Measurements from ENCODE around the gene PADI3. TPM values are rescaled to one million over a fixed set of nuclear protein-coding genes. Genes with fewer than 3 reads are reported as not detected.

The PADI3 gene
- polyA plus RNA-seq, 1 donor (not counting 4 experiments of a cell fraction or from before 2014, with no cell fraction given) = 6.1 TPM

DNA sequence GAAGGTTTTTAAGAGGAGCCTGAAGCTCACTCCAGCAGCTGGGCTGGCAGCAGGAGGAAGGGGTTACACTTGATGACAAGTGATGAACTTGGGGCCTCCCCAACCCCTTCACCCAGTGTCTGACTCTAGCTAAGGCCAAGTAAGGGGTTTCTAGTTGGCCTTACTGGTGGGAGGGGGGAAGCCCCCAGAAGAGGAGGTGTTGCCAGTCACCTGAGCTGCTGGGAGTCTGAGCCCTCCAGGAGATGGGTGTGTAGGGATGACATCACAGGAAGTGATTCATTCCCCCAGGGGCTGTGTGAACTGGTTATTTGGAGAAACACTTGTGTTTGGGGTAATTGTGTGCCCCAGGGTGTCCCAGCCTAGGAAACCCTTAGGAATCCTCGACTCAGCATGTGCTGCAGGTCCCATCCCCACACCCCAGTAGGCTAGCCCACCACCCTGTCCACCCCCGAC is 40.9 kb upstream of the PADI3 start:
- H3K4me3 ChIP-seq (ENCODE audit: control insufficient read depth in 2 of 3, extremely low read depth in 1 of 3, insufficient read depth in 2 of 3, low read depth in 1 of 3, low read length in 3 of 3) = no peak overlapping the region

DNA sequence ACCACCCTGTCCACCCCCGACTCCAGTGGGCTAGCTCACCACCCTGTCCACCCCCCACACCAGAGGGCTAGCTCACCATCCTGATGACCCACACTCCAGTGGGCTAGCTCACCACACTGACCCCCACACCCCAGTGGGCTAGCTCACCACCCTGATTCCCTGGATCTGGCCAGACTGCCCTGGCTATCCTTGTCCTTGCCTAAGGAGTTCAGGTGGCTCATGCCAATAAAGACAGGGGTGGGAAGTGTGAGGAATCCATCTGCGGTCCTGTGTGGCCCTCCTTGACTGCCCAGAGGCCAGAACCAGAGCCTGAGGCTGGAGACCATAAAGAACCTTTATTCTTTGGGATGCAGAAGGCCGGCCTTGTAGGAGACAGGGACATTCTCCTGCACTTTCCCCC is 40.4 kb upstream of the PADI3 start:
- FAIRE-seq (peak; percentile 13), DNase-seq (ENCODE audit: low read depth, low spot score) (no peak)
- TF ChIP-seq, protein P1, sequence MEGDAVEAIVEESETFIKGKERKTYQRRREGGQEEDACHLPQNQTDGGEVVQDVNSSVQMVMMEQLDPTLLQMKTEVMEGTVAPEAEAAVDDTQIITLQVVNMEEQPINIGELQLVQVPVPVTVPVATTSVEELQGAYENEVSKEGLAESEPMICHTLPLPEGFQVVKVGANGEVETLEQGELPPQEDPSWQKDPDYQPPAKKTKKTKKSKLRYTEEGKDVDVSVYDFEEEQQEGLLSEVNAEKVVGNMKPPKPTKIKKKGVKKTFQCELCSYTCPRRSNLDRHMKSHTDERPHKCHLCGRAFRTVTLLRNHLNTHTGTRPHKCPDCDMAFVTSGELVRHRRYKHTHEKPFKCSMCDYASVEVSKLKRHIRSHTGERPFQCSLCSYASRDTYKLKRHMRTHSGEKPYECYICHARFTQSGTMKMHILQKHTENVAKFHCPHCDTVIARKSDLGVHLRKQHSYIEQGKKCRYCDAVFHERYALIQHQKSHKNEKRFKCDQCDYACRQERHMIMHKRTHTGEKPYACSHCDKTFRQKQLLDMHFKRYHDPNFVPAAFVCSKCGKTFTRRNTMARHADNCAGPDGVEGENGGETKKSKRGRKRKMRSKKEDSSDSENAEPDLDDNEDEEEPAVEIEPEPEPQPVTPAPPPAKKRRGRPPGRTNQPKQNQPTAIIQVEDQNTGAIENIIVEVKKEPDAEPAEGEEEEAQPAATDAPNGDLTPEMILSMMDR (optimal IDR thresholded peaks at IDR 0.05 in 1 of 3, IDR thresholded peaks at IDR 0.05 in 1 of 3, conservative IDR thresholded peaks at IDR 0.05 in 1 of 3; ENCODE audit: extremely low read depth in 1 of 3, insufficient read depth in 2 of 3, low read length in 3 of 3) = no peak
- no peak for TF ChIP-seq EZH2 (IDR thresholded peaks at IDR 0.05; ENCODE audit: low read length)
- H3K4me2 ChIP-seq (ENCODE audit: control insufficient read depth, extremely low read depth, insufficient read depth, low read depth, low read length) = no peak overlapping the region
- H3K27ac ChIP-seq (ENCODE audit: control insufficient read depth, insufficient read depth, low read length) = peak overlapping the region; percentile 40
- no peaks in the 10 kb centered on the region for H3K79me2 ChIP-seq (ENCODE audit: control insufficient read depth, insufficient read depth, low read length)
- no peak overlapping the region for H3K4me3 ChIP-seq (ENCODE audit: control insufficient read depth in 2 of 3, extremely low read depth in 1 of 3, insufficient read depth in 2 of 3, low read depth in 1 of 3, low read length in 3 of 3)
- dilution Hi-C loops (cut with MboI; ENCODE audit: extremely low pct_ligation_motif_present, low sequenced_read_pairs) = no loop called here
- H3K27me3 ChIP-seq (ENCODE audit: control insufficient read depth, extremely low read depth, insufficient read depth, low read length) = no peaks in the 10 kb centered on the region
- no peaks in the 10 kb centered on the region for H4K20me1 ChIP-seq (ENCODE audit: control insufficient read depth, extremely low read depth, insufficient read depth, low read length)
- peaks cover 2% of the 10 kb centered on the region for H3K9me1 ChIP-seq (ENCODE audit: control insufficient read depth, extremely low read depth, insufficient read depth, low read length)
- H3K9me3 ChIP-seq (ENCODE audit: control insufficient read depth, low read depth, low read length) = no peaks in the 10 kb centered on the region
- peaks cover 64% of the 10 kb centered on the region for H3K4me1 ChIP-seq (ENCODE audit: control insufficient read depth, extremely low read depth, insufficient read depth, low read length)
- no peak overlapping the region for H2AFZ ChIP-seq (ENCODE audit: control insufficient read depth, low read length)
- no peak overlapping the region for H3K9ac ChIP-seq (ENCODE audit: control insufficient read depth, extremely low read depth, insufficient read depth, low read length)
- H3K36me3 ChIP-seq (ENCODE audit: control insufficient read depth in 2 of 2, extremely low read depth in 1 of 2, insufficient read depth in 2 of 2, low read length in 2 of 2) = no peaks in the 10 kb centered on the region

More for the DNA sequence above, 40.9 kb upstream of the PADI3 start:
- peaks cover 62% of the 10 kb centered on the region for H3K4me1 ChIP-seq (ENCODE audit: control insufficient read depth, extremely low read depth, insufficient read depth, low read length)
- FAIRE-seq (peak; percentile 93), DNase-seq (ENCODE audit: low read depth, low spot score) (peak; percentile 94)
- peak overlapping the region; percentile 47 for H3K4me2 ChIP-seq (ENCODE audit: control insufficient read depth, extremely low read depth, insufficient read depth, low read depth, low read length)
- no peaks in the 10 kb centered on the region for H4K20me1 ChIP-seq (ENCODE audit: control insufficient read depth, extremely low read depth, insufficient read depth, low read length)
- H3K79me2 ChIP-seq (ENCODE audit: control insufficient read depth, insufficient read depth, low read length) = no peaks in the 10 kb centered on the region
- TF ChIP-seq, protein P1 (optimal IDR thresholded peaks at IDR 0.05 in 1 of 3, IDR thresholded peaks at IDR 0.05 in 1 of 3, conservative IDR thresholded peaks at IDR 0.05 in 1 of 3; ENCODE audit: extremely low read depth in 1 of 3, insufficient read depth in 2 of 3, low read length in 3 of 3) = no peak
- no peak for TF ChIP-seq EZH2 (IDR thresholded peaks at IDR 0.05; ENCODE audit: low read length)
- H3K27me3 ChIP-seq (ENCODE audit: control insufficient read depth, extremely low read depth, insufficient read depth, low read length) = no peaks in the 10 kb centered on the region
- peaks cover 2% of the 10 kb centered on the region for H3K9me1 ChIP-seq (ENCODE audit: control insufficient read depth, extremely low read depth, insufficient read depth, low read length)
- dilution Hi-C loops (cut with MboI; ENCODE audit: extremely low pct_ligation_motif_present, low sequenced_read_pairs) = no loop called here
- H3K9ac ChIP-seq (ENCODE audit: control insufficient read depth, extremely low read depth, insufficient read depth, low read length) = peak overlapping the region; percentile 48
- H3K27ac ChIP-seq (ENCODE audit: control insufficient read depth, insufficient read depth, low read length) = peak overlapping the region; percentile 80
- H2AFZ ChIP-seq (ENCODE audit: control insufficient read depth, low read length) = no peak overlapping the region
- no peaks in the 10 kb centered on the region for H3K9me3 ChIP-seq (ENCODE audit: control insufficient read depth, low read depth, low read length)
- H3K36me3 ChIP-seq (ENCODE audit: control insufficient read depth in 2 of 2, extremely low read depth in 1 of 2, insufficient read depth in 2 of 2, low read length in 2 of 2) = no peaks in the 10 kb centered on the region
